HepG2 (cell line): ENCODE results near the gene AJUBA. TPM values are rescaled to one million over a fixed set of nuclear protein-coding genes. Genes with fewer than 3 reads are reported as not detected.

ENCODE experiments used
- ADNP ChIP-seq: sonication (generic); formaldehyde crosslinking; IDR thresholded peaks from 2 replicates; pipeline ENCODE4 v1.4.0; 2020; ENCODE audit warnings: missing genetic modification reagents
- EZH2 ChIP-seq: conservative IDR thresholded peaks from 2 replicates; pipeline ENCODE4 v1.6.1; 2012; ENCODE audit warnings: mild to moderate bottlenecking, low read depth, low read length, moderate library complexity
- NCOA2 ChIP-seq: sonication (generic); formaldehyde crosslinking; IDR thresholded peaks from 2 replicates; pipeline ENCODE4 v1.8.0; 2022; ENCODE audit warnings: inconsistent platforms
- NCOR1 ChIP-seq: fragments of 200-600 bp; sonication (generic); IDR thresholded peaks from 2 replicates; pipeline ENCODE4 v1.7.0; 2017; ENCODE audit warnings: antibody characterized with exemption, low read length, borderline replicate concordance
- POLR2AphosphoS2 ChIP-seq: IDR thresholded peaks from 2 replicates; pipeline ENCODE4 v1.6.1; 2011; ENCODE audit warnings: low read depth, low read length, improper control_type of control experiment
- RXRA ChIP-seq: sonication (generic); formaldehyde crosslinking; IDR thresholded peaks from 2 replicates; pipeline ENCODE4 v1.5.1; 2020; ENCODE audit warnings: missing genetic modification reagents
- RXRB ChIP-seq: IDR thresholded peaks from 2 replicates; pipeline ENCODE4 v1.6.1; 2016; ENCODE audit warnings: borderline replicate concordance, missing genetic modification reagents, missing compliant biosample characterization
- SETDB1 ChIP-seq: sonication (generic); formaldehyde crosslinking; IDR thresholded peaks from 2 replicates; pipeline ENCODE4 v1.5.1; 2020; ENCODE audit warnings: missing genetic modification reagents, mild to moderate bottlenecking, borderline replicate concordance
- SMARCC2 ChIP-seq: fragments of 450-650 bp; IDR thresholded peaks from 2 replicates; pipeline ENCODE4 v1.6.1; 2017; ENCODE audit warnings: antibody characterized with exemption, mild to moderate bottlenecking
- TEAD3 ChIP-seq: optimal IDR thresholded peaks from 2 replicates; pipeline ENCODE3; 2016; ENCODE audit warnings: borderline replicate concordance
- polyA plus RNA-seq, 8 experiments: library from polyadenylated mRNA; depleted of rRNA in 3 of 8; stranded (reverse) in 7 of 8; unstranded in 1 of 8; fragments of >200 nt; fragmentation: Illumina TruSeq in 4 of 8; extraction: Trizol in 4 of 8; gene quantifications; 2 replicates each; pipeline versions ENCODE4 v1.2.1 to v1.2.3, GENCODE V29; 2011 to 2016; ENCODE audit warnings: low read depth in 4 of 8, missing spikeins in 1 of 8, mixed read lengths in 1 of 8; ENCODE audit not compliant: insufficient read depth in 1 of 8
- total RNA-seq, 5 experiments: library from RNA; depleted of rRNA; stranded (reverse); fragments of >200 nt; fragmentation: Illumina TruSeq; extraction: Trizol; gene quantifications; 2 replicates each; pipeline ENCODE4 v1.2.3, GENCODE V29; 2016; ENCODE audit warnings: low read depth in 1 of 5
- TF ChIP-seq, protein P1 (sequence below): sonication (generic); formaldehyde crosslinking; IDR thresholded peaks from 2 replicates; pipeline ENCODE4 v1.8.0; 2022; ENCODE audit warnings: mild to moderate bottlenecking, missing genetic modification reagents; ENCODE audit not compliant: insufficient replicate concordance
- TF ChIP-seq, protein P2 (sequence below): sonication (generic); formaldehyde crosslinking; IDR thresholded peaks from 2 replicates; pipeline ENCODE4 v1.4.0; 2020; ENCODE audit warnings: missing genetic modification reagents
- TF ChIP-seq, protein P3 (sequence below): sonication (generic); formaldehyde crosslinking; IDR thresholded peaks from 2 replicates; pipeline ENCODE4 v1.5.0; 2020; ENCODE audit warnings: mild to moderate bottlenecking, missing genetic modification reagents, borderline replicate concordance
- TF ChIP-seq, protein P4 (sequence below): sonication (generic); formaldehyde crosslinking; IDR thresholded peaks from 2 replicates; pipeline ENCODE4 v1.8.0; 2022; ENCODE audit warnings: mild to moderate bottlenecking, missing genetic modification reagents, moderate library complexity
- TF ChIP-seq, protein P5 (sequence below): sonication (generic); formaldehyde crosslinking; IDR thresholded peaks from 2 replicates; pipeline ENCODE4 v1.5.0; 2020; ENCODE audit warnings: missing genetic modification reagents
- TF ChIP-seq, protein P6 (sequence below): IDR thresholded peaks from 2 replicates; pipeline ENCODE4 v1.6.1; 2012; ENCODE audit warnings: low read depth, low read length, improper control_type of control experiment

AJUBA gene
- total and polyA plus RNA-seq, 2 of the 13 experiments (the other 11 are each of a cell fraction or from before 2014, with no cell fraction given), result 157 to 241 TPM

DNA sequence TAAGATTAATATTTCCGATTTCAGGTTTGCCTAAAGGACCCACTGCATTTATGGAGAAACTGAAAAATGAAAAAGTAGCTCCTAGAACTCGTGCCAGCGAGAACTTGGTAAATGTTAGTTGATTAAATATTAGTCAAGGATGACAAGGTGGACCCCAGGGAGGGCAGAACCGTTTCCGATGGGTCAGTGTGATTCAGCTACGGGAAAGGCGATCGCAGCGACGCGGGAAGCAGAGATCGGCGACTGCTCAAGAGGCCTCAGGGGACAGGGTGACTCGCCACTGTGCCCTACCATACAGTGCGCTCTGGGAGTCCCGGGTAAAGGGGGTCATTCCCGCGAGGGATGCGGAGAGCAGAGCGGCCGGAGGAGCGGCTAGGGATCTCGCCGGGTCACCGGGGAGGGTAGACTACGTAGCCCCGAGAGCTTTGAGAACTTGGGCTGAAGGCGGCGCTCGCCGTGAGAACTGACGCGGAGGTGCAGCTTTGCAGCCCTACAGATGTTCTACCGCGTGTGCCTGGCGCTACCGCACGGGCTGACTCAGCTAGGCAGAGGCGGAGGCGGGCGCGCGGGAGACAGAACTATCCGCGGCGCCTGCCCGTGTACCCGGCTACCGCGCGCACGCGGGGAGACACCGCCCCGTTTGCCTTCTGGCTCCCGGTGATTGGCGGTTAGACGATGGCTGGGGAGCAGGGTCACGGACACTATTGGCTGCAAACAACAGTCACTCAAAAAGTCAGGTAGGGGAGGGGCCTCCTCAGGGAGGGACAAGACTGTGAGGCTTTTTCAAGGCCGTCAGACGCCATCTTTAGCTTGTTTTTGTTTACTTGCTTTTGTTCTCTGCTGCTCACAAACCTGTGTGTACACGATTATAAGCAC lies 24.4 kb upstream of the AJUBA start (continued):
- TF ChIP-seq SETDB1 (CRISPR knock-in tag), result no peak
- TF ChIP-seq, protein P1, sequence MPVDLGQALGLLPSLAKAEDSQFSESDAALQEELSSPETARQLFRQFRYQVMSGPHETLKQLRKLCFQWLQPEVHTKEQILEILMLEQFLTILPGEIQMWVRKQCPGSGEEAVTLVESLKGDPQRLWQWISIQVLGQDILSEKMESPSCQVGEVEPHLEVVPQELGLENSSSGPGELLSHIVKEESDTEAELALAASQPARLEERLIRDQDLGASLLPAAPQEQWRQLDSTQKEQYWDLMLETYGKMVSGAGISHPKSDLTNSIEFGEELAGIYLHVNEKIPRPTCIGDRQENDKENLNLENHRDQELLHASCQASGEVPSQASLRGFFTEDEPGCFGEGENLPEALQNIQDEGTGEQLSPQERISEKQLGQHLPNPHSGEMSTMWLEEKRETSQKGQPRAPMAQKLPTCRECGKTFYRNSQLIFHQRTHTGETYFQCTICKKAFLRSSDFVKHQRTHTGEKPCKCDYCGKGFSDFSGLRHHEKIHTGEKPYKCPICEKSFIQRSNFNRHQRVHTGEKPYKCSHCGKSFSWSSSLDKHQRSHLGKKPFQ, result peak; percentile 97
- peak; percentile 93 for TF ChIP-seq RXRB
- TF ChIP-seq, protein P2, sequence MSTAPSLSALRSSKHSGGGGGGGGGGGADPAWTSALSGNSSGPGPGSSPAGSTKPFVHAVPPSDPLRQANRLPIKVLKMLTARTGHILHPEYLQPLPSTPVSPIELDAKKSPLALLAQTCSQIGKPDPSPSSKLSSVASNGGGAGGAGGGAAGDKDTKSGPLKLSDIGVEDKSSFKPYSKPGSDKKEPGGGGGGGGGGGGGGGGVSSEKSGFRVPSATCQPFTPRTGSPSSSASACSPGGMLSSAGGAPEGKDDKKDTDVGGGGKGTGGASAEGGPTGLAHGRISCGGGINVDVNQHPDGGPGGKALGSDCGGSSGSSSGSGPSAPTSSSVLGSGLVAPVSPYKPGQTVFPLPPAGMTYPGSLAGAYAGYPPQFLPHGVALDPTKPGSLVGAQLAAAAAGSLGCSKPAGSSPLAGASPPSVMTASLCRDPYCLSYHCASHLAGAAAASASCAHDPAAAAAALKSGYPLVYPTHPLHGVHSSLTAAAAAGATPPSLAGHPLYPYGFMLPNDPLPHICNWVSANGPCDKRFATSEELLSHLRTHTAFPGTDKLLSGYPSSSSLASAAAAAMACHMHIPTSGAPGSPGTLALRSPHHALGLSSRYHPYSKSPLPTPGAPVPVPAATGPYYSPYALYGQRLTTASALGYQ (CRISPR knock-in tag), result peak; percentile 94
- TF ChIP-seq NCOA2 (CRISPR knock-in tag), result peak; percentile 83
- peak; percentile 96 for TF ChIP-seq RXRA (CRISPR knock-in tag)
- TF ChIP-seq, protein P3, sequence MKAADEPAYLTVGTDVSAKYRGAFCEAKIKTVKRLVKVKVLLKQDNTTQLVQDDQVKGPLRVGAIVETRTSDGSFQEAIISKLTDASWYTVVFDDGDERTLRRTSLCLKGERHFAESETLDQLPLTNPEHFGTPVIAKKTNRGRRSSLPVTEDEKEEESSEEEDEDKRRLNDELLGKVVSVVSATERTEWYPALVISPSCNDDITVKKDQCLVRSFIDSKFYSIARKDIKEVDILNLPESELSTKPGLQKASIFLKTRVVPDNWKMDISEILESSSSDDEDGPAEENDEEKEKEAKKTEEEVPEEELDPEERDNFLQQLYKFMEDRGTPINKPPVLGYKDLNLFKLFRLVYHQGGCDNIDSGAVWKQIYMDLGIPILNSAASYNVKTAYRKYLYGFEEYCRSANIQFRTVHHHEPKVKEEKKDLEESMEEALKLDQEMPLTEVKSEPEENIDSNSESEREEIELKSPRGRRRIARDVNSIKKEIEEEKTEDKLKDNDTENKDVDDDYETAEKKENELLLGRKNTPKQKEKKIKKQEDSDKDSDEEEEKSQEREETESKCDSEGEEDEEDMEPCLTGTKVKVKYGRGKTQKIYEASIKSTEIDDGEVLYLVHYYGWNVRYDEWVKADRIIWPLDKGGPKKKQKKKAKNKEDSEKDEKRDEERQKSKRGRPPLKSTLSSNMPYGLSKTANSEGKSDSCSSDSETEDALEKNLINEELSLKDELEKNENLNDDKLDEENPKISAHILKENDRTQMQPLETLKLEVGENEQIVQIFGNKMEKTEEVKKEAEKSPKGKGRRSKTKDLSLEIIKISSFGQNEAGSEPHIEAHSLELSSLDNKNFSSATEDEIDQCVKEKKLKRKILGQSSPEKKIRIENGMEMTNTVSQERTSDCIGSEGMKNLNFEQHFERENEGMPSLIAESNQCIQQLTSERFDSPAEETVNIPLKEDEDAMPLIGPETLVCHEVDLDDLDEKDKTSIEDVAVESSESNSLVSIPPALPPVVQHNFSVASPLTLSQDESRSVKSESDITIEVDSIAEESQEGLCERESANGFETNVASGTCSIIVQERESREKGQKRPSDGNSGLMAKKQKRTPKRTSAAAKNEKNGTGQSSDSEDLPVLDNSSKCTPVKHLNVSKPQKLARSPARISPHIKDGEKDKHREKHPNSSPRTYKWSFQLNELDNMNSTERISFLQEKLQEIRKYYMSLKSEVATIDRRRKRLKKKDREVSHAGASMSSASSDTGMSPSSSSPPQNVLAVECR, result peak; percentile 99
- no peak for TF ChIP-seq NCOR1
- TF ChIP-seq, protein P4, sequence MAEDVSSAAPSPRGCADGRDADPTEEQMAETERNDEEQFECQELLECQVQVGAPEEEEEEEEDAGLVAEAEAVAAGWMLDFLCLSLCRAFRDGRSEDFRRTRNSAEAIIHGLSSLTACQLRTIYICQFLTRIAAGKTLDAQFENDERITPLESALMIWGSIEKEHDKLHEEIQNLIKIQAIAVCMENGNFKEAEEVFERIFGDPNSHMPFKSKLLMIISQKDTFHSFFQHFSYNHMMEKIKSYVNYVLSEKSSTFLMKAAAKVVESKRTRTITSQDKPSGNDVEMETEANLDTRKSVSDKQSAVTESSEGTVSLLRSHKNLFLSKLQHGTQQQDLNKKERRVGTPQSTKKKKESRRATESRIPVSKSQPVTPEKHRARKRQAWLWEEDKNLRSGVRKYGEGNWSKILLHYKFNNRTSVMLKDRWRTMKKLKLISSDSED (CRISPR knock-in tag), result no peak
- TF ChIP-seq ADNP, result peak; percentile 61; the same call in 1 of the 2 replicates
- TF ChIP-seq, protein P5, sequence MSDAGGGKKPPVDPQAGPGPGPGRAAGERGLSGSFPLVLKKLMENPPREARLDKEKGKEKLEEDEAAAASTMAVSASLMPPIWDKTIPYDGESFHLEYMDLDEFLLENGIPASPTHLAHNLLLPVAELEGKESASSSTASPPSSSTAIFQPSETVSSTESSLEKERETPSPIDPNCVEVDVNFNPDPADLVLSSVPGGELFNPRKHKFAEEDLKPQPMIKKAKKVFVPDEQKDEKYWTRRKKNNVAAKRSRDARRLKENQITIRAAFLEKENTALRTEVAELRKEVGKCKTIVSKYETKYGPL (CRISPR knock-in tag), result peak; percentile 92
- TF ChIP-seq, protein P6, sequence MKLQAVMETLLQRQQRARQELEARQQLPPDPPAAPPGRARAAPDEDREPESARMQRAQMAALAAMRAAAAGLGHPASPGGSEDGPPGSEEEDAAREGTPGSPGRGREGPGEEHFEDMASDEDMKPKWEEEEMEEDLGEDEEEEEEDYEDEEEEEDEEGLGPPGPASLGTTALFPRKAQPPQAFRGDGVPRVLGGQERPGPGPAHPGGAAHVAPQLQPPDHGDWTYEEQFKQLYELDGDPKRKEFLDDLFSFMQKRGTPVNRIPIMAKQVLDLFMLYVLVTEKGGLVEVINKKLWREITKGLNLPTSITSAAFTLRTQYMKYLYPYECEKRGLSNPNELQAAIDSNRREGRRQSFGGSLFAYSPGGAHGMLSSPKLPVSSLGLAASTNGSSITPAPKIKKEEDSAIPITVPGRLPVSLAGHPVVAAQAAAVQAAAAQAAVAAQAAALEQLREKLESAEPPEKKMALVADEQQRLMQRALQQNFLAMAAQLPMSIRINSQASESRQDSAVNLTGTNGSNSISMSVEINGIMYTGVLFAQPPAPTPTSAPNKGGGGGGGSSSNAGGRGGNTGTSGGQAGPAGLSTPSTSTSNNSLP, result peak; percentile 52
- TF ChIP-seq EZH2, result no peak
- peak; percentile 60 for TF ChIP-seq TEAD3 (CRISPR knock-in tag)
- 0 out of 2 replicates have a peak, but pooled peaks have one; percentile 40 for TF ChIP-seq POLR2AphosphoS2
- TF ChIP-seq SMARCC2, result no peak
